HG02840 (cell line): ENCODE data around the gene VASN.
"Not testable (repeated sequence)": the region's sequence is repeated elsewhere in the genome, so short reads cannot be mapped to it uniquely, and the experiment has no call there.

Source experiments
- ATAC-seq: cut with Tn5 transposase; IDR thresholded peaks from one replicate; pipeline ENCODE4 v1.9.1; 2021; ENCODE audit warnings: mild to moderate bottlenecking, moderate library complexity, moderate number of reproducible peaks; ENCODE audit not compliant: unreplicated experiment, low FRiP score

VASN gene

GRCh38 chr16:4393850-4394249, 22.2 kb downstream of the VASN start:
- ATAC-seq: not testable (repeated sequence)

DNA sequence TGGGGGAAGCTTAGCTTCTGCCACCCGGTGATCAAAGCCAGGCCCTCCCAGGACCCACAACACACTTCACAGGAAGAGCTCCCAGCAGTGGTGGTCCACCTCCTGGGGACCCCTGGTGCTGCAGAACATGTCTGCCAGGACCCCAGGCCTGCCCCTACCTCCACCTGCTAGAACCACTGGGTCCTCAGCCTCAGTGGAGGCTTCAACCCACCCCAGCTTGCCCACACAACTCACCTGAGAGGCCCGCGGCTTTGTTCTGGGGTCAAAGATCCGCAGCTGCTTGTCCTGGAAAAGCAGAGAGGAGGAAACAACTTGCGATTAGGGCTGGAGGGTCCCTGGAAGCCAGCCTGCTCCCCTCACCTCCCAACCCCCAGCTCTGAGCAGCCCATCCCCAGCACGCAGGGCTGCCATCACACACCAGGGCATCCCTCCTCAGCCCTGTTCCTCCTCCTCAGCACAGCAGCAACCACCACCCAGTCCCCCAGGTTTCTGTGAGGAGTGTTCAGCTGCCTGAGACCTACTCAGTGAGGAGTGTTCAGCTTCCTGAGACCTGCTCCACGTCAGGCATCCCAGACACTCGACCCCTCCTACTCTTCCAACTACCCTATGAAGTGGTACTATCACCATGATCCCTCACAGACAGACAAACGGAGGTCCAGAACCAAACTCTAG, 23.5 kb downstream of the VASN start:
- ATAC-seq: no peak

DNA sequence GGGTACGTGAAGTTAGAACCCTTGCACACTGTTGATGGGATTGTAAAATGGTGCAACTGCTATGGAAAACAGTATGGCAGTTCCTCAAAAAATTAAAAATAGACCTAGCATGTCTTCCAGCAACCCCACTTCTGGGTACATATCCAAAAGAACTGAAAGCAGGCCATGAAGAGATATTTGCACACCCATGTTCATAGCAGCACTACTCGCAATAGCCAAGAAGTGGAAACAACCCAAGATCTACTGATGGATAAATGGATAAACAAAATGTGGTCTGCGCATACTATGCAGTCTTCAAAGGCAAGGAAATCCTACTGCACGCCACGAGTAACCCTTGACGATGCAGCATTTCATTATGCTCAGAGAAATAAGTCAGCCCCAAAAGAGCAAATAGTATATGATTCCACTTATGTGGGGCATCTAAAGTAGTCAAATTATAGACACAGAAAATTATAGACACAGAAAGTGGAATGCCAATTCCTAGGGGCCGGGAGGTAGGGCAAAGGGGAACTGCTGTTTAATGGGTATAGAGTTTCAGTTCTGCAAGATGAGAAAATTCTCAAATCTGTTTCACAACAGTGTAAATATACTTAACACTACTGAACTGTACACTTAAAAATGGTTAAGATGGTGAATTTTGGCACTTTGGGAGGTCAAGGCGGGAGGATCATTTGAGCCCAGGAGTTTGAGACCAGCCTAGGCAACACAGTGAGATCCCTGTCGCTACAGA, 27.5 kb downstream of the VASN start:
- no peak for ATAC-seq

DNA sequence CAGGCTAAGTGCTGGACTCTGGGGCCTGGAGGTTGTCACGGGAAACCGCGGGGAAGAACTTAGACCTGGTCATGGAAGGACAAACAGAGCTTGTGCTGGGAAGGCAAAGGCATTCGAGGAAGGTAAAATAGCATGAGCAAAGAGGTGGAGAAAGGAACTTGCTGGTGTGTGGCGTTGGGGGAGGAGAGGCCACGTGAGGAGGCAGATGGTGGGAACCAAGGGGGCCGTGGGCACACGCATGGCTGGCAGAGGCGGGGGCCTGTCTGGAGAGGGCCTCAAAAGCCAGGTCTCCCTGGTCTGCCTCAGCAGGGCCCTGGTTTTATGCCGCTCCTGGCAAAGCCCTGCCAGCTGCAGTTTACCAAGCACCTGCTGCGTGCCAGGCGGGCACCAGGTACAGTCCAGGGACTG, 29.4 kb downstream of the VASN start:
- no peak for ATAC-seq

GRCh38 chr16:4401510-4401909, 29.9 kb downstream of the VASN start:
- ATAC-seq: no peak

GRCh38 chr16:4402439-4403132, 30.9 kb downstream of the VASN start:
- no peak for ATAC-seq

GRCh38 chr16:4403133-4403949, 31.7 kb downstream of the VASN start:
- ATAC-seq: no peak

GRCh38 chr16:4404247-4404966, 32.8 kb downstream of the VASN start:
- no peak for ATAC-seq

GRCh38 chr16:4404967-4405696, 33.5 kb downstream of the VASN start:
- no peak for ATAC-seq

GRCh38 chr16:4407543-4408322, 36.1 kb downstream of the VASN start:
- ATAC-seq: no peak

DNA sequence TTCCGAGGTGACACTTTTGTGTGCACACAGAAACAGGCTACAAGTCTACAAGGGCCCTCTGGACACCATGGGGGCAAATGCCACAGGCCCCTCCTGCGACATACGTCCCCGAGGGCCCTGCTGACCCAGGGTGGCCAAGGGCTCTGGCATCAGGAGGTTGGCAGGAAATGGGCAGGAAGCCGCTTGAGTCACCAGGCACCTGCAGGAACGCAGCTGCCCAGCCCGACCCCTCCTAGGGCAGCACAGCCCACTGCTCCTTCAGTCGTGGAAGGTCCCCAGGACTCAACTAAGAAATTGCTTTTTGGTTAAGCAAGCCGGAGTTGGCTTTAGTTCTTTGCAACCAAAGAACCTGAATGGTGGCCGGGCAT, 36.7 kb downstream of the VASN start:
- ATAC-seq: no peak

DNA sequence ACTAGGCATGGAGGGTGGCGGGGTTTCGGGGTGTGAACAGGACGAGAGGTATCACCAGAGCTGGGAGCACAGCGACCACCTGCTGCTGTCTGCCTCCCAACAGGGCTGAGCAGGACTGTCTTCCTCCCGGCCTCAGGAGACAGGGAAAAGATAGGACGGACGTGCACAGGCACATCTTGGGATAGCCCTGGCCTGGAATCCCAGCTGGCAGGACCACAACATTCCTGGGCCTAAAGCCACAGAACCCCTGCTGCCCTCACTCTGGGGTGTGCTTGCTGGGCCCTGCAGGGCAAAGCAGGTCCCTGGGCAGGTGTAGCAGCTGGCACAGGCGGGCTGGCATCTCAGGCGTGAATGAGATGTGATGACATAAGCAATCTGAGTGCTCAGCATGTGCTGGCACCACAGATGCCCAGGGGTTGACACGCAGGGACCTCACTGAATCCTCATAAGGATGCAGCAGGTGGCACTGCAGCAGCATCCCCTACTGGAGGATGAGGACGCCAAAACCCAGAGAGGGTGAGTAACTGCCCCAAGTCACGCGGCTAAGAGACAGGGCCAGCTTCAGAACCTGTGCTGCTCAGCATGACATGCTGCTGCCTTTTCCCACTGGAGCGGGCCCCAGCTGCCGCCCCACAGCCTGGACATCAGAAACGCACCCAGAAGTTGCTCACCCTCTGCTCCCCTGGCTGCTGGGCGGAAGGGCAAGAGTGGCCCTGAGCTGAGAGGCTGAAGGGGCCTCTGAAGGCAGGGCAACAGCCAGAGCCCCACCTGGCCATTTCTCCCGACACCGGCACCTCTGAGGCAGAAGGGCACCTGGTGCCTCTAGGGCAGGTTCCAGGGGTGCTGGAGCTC, 37.7 kb downstream of the VASN start:
- ATAC-seq: no peak

- ATAC-seq: no peak
These were observed 38.9 kb downstream of the VASN start for GRCh38 chr16:4410335-4411075.

DNA sequence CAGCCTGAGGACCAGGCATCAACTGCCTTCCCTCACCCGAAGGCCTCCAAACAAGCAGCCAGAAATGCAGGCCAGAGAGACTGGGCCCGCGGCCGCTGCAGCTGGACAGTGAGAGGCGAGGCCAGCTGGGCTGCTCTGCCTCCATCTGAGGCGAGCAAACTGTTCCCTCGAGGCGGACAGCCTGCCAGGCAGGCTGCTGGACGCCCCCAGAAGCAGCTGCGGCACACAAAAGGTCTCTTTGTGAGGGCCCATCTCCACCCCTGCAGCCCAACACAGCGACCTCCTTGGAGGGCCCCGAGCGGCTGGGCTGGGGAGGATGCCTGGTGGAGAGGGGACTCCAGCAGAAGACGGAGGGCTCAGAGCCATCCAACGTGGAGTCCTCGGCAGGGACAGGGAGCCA, 40.0 kb downstream of the VASN start:
- no peak for ATAC-seq

DNA sequence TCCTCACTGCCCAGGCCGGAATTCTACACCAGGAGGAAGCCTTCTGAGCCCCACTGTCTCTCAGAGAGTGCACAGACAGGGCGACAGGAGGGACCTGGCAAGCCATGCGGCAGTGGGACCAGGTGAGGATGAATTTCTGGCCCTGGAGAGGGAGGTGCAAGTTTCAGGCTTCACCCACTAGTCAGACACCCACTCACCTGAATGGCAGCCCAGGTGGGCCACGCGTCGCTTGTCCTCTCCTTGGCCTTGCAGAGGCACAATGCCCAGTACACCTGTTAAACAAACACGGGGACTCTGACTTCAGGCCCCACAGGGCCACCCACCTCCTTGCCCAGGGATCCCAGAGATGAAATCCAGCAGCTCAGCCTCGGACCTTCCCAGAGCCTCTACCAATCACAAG, 40.5 kb downstream of the VASN start:
- ATAC-seq: no peak

DNA sequence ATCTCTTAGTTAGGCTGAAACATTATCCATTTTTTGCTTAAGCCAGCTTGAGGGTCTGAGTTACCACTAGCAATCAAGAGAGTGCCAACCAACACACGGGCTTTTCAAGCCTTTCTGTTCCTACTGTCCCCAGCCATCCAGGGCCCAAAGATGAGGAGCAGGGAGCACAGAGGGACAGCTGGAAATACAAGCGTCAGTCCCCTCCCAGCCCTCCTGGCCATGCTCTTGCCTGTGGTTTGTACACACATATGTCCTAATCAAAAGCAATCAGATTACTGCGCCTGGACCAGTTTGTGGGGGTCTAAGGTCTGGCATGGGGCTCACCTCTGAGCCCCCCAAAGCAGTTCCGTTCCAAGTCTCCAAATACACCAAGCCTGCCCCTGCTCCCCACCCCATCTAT, 41.2 kb downstream of the VASN start:
- ATAC-seq: no peak

DNA sequence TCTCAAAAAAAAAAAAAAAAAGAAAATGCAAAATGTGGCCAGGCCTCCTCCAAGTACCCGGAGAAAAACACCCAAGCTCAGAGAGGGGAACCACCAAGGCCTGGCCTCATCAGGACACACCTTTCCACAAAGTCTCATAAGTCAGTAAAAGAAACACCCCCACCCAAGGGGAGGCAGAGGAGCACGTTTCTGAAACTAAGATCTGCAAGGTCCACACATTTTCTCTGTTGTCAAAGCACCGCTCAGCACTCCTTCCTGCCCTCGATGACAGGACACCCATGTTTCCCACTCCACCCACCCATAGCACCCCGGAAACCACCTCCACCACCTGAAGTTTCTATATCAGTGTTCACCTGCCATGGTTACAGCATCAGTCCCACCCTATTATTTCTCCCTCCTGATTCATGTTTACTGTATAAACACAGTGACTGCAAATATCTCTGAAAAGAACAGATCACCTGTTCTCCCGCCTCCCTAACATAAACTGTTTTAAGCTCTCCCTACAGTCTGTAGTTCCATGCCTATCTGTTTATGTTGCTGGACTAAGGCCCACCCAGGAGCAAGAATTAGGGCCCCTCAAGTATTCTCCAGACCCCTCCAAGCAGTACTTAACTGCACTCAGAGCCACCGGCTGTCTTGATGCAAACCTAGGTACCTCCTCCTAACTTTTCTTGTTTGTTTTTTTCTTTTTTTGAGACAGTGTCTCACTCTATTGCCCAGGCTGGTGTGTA, 42.7 kb downstream of the VASN start:
- ATAC-seq: peak; percentile 51
